Subcutaneous adipose tissue (tissue), 4 donors: ENCODE data around the gene CNTF. TPM values are rescaled to one million over a fixed set of nuclear protein-coding genes. Genes with fewer than 3 reads are reported as not detected.

ENCODE experiments used
- total RNA-seq, 4 donors: library from RNA; depleted of rRNA; stranded (reverse); fragments of >200 nt; gene quantifications; one replicate each; pipeline ENCODE4 v1.1.0, GENCODE V29; 2016
- TF ChIP-seq, protein P1 (sequence below): fragments of 450-650 bp; IDR thresholded peaks from one replicate; pipeline ENCODE4 v1.5.1; 2016; ENCODE audit warnings: low read depth, mild to moderate bottlenecking, control low read depth, antibody characterized with exemption, moderate library complexity

The CNTF gene
- total RNA-seq, 4 donors from 2014 or later, result 0.88 to 1.6 (median 1.2) TPM

DNA sequence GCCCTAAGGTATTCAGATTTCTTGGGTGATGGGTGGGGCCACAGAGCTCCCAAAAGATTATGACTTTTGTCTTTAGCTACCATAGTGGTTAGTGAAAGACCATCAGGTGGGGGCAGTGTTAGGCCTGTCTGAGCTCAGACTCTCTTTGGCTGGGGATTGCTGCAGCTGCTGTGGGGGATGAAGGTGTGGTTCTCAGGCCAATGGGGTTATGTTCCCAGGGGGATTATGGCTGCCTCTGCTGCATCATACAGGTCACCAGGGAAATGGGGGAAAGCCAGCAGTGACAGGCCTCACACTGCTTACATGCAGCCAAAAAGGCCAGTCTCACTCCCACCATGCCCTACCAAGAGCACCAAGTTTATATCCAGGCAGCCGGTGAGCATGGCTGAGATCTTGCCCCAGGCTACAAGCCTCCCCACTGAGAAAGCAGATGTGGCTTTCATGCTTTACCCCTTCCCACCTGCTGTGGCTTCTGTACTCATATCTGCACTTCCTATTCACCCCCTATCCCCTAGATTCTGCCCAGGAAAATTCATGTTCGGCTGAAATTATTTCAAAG lies 24.8 kb downstream of the CNTF start:
- TF ChIP-seq, protein P1, sequence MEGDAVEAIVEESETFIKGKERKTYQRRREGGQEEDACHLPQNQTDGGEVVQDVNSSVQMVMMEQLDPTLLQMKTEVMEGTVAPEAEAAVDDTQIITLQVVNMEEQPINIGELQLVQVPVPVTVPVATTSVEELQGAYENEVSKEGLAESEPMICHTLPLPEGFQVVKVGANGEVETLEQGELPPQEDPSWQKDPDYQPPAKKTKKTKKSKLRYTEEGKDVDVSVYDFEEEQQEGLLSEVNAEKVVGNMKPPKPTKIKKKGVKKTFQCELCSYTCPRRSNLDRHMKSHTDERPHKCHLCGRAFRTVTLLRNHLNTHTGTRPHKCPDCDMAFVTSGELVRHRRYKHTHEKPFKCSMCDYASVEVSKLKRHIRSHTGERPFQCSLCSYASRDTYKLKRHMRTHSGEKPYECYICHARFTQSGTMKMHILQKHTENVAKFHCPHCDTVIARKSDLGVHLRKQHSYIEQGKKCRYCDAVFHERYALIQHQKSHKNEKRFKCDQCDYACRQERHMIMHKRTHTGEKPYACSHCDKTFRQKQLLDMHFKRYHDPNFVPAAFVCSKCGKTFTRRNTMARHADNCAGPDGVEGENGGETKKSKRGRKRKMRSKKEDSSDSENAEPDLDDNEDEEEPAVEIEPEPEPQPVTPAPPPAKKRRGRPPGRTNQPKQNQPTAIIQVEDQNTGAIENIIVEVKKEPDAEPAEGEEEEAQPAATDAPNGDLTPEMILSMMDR, result no peak

DNA sequence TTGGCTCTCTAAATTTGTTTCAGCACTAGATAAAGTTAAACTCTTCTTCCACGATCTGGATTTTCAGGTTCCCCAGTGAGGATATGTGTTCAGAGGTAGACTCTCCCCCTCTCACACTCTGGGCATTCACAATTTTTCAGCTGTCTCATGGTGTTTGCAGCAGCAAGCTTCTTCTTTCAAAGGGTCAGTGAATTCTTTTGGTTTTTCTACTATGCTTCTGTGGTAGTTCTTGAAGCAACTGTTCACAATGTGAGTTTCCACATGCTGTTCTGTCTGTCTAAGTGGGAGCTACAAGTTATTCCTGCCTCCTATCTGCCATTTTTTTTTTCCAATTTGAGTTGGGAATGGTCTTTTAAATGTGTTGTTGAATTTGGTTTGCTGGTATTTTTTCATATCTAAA lies 25.4 kb downstream of the CNTF start:
- TF ChIP-seq, protein P1, result no peak

DNA sequence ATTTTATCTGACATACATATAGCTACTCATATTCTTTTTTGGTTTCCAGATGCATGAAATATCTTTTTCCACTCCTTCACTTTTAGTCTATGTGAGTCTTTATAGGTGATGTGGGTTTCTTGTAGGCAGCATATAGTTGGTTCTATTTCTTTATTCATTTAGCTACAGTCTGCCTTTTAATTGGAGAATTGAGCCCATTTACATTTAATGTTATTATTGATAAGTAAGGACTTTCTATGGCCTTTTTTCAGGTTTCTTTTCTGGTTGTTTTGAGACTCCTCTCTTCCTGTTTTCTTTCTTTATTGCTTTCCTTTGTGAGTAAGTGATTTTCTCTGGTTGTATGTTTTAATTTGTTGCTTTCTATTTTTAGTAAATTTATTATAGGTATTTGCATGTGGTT lies 27.2 kb downstream of the CNTF start:
- TF ChIP-seq, protein P1, result no peak

DNA sequence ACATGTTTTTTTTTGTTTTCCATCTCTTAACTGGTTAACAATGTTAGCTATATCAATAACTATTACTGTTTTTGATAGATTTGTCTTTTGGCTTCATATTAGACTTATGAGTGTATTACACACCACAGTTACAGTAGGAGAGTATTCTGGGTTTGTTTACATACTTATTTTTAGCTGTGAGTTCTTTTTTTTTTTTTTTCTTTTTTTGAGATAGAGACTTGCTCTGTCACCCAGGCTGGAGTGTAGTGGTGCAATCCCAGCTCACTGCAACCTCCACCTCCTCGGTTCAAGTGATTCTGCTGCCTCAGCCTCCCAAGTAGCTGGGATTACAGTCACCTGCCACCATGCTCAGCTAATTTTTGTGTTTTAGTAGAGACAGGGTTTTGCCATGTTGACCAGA lies 28.0 kb downstream of the CNTF start:
- TF ChIP-seq, protein P1, result no peak

DNA sequence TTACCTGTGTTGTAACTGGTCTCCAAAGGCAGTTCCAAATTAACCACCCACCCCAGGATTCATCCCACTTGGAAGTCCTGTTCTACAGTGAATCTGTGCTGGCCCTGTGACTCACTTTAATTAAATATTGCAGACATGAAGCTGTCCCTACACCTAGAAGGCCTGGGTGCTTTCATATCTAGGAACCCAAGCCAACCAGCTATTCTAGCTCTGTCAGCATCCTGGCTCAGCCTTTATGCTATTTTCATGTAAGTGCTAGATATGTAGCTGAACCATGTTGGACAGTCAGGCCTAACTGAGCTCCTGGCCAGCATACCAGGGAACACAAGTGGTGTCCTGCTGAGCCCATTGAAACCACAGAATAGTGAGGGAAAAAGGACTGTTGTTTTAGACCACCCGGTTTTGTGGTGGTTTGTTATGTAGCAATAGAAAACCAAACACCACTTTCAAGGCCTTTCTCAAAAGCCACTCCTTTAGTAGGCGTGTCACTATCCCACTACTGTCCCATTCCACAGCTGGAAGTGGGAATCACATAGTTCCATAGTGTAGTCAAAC lies 30.3 kb downstream of the CNTF start:
- TF ChIP-seq, protein P1, result no peak

DNA sequence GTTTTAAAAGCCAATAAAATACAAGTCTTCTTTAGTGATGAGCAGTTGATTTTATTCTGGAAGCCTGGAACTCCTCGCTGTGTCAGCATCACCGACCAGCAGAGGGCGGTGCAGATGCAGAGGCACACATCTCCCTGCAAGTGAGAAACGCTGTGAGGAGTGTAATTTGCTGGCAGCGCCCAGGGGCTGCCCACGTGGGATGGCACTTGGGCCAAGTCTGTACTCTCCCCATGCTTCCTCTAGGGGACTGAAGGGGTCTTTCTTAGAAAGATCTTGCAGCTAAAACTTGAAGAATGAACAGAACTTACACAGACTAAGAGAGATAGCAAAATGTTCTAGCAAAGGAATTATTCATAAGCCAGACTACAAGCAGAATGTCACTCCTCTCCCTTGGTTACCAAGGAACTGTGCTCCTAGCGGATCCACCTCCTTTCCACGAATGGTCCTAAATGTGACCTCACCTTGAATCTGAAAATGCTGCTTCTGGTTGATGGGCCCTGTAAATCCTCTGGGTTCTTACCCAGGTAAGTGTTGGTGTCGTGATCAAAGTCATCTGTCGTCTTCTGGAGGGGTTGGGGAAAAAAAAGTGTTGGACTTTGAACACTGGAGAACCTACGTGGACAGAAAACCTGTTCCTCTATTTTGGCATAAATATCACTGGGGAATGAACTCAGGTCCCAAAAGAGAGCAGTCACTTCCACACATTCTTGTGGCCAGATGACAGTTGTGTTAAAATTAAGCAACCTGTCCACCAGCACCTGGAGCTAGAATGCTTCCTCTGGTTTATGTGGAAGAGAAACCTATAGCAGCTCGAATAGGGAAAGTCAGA lies 31.8 kb downstream of the CNTF start:
- TF ChIP-seq, protein P1, result no peak

DNA sequence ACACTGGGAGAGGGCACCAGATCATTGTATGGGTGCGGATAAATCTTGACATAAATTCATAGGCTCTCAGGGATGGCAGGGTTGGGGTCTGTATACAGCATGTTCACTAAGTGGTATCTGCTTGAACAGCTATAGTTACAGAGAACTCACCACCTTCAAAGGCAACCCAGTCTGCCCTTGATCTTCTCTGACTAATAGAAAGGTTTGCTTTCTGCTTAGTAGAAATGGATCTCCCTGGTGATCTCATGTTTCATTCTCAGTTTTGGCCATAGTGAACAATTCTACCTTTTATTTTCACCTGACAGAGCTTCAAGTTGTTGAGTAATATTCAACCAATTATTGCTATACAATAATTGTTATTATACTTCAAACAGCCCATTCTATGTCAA lies 32.4 kb downstream of the CNTF start:
- TF ChIP-seq, protein P1, result no peak
